Astrocyte of the spinal cord (primary cell): Measurements from ENCODE around the gene KIAA1614.

Experiments used
- DNase-seq: peaks from one replicate; pipeline ENCODE4 v3.0.0; 2011; ENCODE audit warnings: low read depth, low spot score
- H3K4me3 ChIP-seq: 2 replicates; pipeline ENCODE4 v1.5.1; 2011; ENCODE audit warnings: low read depth, mild to moderate bottlenecking, low read length, moderate library complexity
- CTCF ChIP-seq: IDR thresholded peaks from 2 replicates; pipeline ENCODE4 v1.5.1; 2012; ENCODE audit warnings: low read depth, mild to moderate bottlenecking, low read length, inconsistent platforms
- in situ Hi-C: cut with HindIII; loops from 2 replicates; pipeline ENCODE4 v1.10.0; 2017; ENCODE audit warnings: low sequenced_read_pairs

KIAA1614 gene

GRCh38 chr1:180899262-180899661 is 13.4 kb upstream of the KIAA1614 start:
- no peak for DNase-seq
- no peak overlapping the region for H3K4me3 ChIP-seq
- in situ Hi-C loops = no loop called here
- no peak for TF ChIP-seq CTCF

GRCh38 chr1:180901076-180901990 is 11.4 kb upstream of the KIAA1614 start:
- DNase-seq = no peak
- H3K4me3 ChIP-seq = no peak overlapping the region
- TF ChIP-seq CTCF = no peak
- in situ Hi-C loops = no loop called here

- TF ChIP-seq CTCF = no peak
- H3K4me3 ChIP-seq = no peak overlapping the region
- in situ Hi-C loops = no loop called here
- no peak for DNase-seq
Observed at GRCh38 chr1:180902541-180902940, 10.2 kb upstream of the KIAA1614 start.

- no peak overlapping the region for H3K4me3 ChIP-seq
- no peak for TF ChIP-seq CTCF
- in situ Hi-C loops = no loop called here
- no peak for DNase-seq
Observed at GRCh38 chr1:180905927-180906326, 6.8 kb upstream of the KIAA1614 start.

GRCh38 chr1:180906511-180906910 is 6.2 kb upstream of the KIAA1614 start:
- no peak overlapping the region for H3K4me3 ChIP-seq
- DNase-seq = no peak
- TF ChIP-seq CTCF = no peak
- in situ Hi-C loops = no loop called here

- no peak overlapping the region for H3K4me3 ChIP-seq
- in situ Hi-C loops = no loop called here
- DNase-seq = no peak
- no peak for TF ChIP-seq CTCF
Observed at GRCh38 chr1:180907313-180908055, 5.2 kb upstream of the KIAA1614 start.
